PC-9 (cell line): ENCODE data around the gene AIG1.

Experiments used
- EZH2 ChIP-seq: fragments of 200-600 bp; sonication (generic); IDR thresholded peaks from 2 replicates; pipeline ENCODE4 v1.8.0; 2017; ENCODE audit warnings: antibody characterized with exemption, low read depth
- TF ChIP-seq, protein P1 (sequence below): fragments of 200-600 bp; sonication (generic); conservative IDR thresholded peaks from 2 replicates; pipeline ENCODE4 v1.6.1; 2017; ENCODE audit warnings: mixed run types, antibody characterized with exemption, mild to moderate bottlenecking, moderate library complexity

DNA sequence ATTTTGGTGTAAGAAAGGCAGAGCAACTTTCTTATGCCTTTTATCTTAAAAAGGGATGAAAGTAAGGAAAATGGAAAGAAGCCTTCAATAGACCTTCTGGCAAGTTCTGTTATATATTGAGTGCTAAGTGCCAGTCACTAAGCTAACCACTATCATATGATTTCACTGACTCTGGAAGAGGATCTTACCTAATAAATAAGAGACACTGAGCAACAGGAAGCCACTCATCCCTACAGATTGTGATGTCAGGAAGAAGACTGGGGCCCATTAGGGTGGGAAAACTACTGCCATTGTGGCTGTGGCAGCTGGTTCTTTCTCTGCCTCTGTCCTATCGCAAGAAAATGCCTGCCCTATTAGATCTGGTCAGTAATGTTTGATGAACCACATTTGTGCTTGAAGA lies 89.6 kb downstream of the AIG1 start:
- TF ChIP-seq, protein P1, sequence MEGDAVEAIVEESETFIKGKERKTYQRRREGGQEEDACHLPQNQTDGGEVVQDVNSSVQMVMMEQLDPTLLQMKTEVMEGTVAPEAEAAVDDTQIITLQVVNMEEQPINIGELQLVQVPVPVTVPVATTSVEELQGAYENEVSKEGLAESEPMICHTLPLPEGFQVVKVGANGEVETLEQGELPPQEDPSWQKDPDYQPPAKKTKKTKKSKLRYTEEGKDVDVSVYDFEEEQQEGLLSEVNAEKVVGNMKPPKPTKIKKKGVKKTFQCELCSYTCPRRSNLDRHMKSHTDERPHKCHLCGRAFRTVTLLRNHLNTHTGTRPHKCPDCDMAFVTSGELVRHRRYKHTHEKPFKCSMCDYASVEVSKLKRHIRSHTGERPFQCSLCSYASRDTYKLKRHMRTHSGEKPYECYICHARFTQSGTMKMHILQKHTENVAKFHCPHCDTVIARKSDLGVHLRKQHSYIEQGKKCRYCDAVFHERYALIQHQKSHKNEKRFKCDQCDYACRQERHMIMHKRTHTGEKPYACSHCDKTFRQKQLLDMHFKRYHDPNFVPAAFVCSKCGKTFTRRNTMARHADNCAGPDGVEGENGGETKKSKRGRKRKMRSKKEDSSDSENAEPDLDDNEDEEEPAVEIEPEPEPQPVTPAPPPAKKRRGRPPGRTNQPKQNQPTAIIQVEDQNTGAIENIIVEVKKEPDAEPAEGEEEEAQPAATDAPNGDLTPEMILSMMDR, result no peak
- TF ChIP-seq EZH2, result no peak
